Globus pallidus (tissue), 1 donor: ENCODE results near the gene SYT17.

Experiments used
- DNase-seq: peaks from one replicate; pipeline ENCODE4 v3.0.0-alpha.2; 2015; ENCODE audit warnings: low spot score

Gene SYT17

GRCh38 chr16:19218581-19218980 is 50.5 kb downstream of the SYT17 start:
- no peak for DNase-seq

GRCh38 chr16:19219836-19220235 is 51.8 kb downstream of the SYT17 start:
- DNase-seq, result no peak

DNA sequence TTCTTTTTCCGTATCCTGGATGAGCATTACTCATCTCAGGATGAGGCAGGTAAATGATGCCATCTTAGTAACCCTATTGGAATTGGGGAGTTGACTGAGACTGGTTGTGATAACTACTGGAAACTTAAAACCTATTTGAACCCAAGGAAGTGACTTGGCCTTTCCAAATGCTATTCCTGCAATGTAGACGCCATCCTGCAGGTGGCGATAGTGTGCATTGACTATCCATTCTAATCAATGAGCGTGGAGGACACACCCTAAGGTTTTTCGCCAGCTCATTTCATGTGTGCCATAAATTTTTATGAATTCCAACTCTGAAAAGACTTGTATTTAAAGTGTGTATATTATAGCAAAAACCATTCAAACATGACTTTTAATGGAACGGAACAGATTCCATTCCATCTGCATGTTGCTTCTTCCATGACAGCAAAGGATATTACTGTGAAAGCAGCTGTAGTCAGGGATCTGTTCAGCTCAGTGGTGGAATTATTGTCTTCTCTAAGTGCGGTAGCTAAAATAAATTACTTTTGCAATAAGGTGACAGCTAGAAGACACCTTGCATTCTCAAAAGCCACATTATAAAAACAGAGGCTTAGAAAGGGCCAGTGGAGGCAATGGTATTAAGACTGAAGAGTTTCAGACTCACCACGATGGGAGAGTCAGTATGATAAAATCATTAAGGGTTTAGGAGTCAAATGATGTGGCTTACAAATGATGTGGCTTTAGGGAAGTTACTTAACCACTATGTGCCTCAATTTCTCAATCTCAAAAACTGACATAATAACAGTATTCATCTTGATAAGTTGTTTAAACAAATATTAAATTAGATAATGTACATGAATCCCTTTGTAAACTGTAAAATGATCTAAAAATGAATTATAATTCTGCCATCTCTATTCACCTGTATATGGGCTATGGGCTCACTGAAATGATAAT is 55.5 kb downstream of the SYT17 start:
- no peak for DNase-seq

DNA sequence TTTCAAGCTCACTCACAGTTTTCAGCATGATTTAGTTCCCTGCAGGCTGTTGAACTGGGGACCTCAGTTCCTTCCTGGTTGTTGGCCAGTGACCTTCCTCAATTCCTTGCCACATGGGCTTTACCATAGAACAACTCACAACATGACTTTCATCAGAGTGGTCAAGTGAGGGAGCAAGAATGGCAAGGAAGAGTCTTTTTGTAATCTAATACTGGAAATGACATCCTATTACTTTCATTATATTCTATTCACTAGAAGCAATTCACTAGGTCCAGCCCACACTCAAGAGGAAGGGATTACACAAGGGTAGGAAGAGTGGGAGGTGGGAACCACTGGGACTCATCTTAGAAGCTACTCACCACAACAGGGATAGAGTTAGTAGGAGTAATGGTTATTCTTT is 57.6 kb downstream of the SYT17 start:
- DNase-seq, result no peak

DNA sequence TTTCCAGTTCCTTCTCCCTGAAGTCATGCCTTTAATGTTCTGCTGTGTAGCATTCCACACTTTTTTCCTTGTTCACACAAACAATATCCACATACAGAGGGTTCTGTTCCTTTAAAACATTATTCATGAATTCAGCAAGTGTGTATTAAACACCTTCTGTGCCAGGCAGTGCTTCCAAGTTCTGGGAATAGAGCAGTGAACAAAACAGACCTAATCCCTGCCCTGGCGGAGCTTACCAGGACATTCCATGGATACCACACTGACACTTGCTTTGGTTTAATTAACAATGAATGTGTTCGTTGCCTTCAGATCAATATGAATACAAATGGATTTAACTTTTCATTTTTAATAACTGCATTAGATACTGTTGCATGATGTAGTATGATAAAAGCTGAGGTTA is 59.6 kb downstream of the SYT17 start:
- DNase-seq, result no peak

- no peak for DNase-seq
Observed at GRCh38 chr16:19228052-19228451, 60.0 kb downstream of the SYT17 start.

- no peak for DNase-seq
Observed at GRCh38 chr16:19228575-19228974, 60.5 kb downstream of the SYT17 start.

DNA sequence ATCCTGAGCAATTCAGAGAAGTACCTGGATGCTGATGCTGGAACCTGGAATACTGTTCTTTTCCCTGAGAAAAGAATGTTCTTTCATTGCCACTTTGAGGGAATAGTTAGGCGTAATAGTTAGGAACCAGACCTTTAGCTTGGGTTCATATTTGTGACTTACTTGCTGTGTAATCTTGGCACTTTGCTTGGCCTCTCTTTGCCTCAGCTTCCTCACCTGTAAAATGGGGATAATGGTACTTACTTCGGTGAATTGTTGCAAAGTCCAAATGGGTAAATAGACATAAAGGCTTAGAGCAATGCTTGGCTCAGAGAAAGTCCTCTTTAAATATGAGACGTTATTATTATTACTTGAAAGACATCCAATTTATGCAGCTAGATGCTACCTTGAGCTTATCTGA is 62.5 kb downstream of the SYT17 start:
- DNase-seq, result no peak

GRCh38 chr16:19231881-19232280 is 63.8 kb downstream of the SYT17 start:
- no peak for DNase-seq

DNA sequence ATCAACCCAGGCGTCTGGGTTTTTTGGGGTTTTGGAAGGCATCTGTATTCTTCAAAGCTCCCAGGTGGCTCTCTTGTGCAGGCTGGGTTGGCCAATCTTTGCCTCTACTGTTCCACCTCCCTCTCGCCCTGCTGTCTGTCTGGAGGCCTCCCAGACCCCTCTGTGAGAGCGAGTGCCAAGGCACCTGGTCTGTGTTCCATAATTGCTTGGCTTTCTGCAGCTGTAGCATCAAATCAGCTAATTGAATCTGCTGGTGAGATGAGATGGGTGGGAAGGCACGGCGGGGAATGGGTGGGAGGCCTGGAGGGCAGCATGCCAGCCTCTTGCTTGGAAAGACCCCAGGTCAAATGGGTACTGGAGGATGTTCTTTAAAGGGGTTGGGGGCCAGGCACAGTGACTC is 64.9 kb downstream of the SYT17 start:
- DNase-seq, result no peak

- no peak for DNase-seq
Observed at GRCh38 chr16:19235478-19235877, 67.4 kb downstream of the SYT17 start.

- no peak for DNase-seq
Observed at GRCh38 chr16:19235886-19236285, 67.8 kb downstream of the SYT17 start.

- DNase-seq, result no peak
Observed at GRCh38 chr16:19236561-19237209, 68.6 kb downstream of the SYT17 start.

DNA sequence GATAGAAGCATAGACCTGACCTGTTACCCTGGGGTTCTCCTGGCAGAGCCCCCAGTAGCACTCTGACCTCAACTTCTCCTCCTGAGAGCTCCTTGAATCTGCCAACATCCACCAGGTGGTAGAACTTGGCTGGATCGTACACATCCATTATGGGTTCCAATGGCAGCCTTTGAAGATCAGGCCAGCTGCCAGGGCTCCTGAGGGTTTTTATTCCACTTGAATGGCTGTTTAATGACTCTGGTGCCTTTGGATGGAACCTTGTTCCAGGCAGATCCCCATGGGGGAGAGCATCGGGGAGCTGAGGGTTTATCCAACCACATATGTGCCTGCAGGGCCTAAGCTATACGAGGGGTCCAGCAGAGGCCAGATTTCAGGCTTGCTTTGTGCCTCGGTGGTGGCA is 70.4 kb downstream of the SYT17 start:
- no peak for DNase-seq

DNA sequence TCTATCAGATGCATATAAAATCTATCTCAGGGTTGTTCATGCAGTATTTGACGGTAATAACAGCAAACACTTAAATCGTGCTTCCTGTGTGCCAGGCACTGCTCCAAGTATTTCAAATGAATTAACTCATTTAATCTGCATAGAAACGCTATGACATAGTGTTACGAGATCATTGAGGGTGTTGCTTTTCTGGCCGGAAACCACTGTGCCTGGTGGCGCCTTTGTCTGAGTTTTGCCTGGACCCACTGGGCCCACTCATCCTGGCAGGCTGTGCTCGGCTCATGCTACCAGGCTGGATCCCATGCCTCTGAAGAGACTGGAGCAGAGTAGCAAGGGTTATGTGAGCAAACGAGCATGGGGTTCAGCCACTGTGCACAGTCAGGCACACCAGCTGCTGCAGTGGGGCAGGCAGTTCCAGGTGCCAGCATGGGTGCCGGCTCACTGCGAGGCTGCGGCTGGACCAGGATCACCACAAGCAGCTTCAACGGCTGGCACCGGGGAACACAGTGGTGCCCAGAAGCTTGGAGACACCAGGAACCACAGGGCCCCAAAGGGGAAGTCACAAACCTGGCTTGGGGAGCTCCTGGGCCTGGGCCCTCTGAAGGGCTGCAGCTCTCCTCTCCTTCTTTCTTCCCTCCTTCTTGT is 71.6 kb downstream of the SYT17 start:
- DNase-seq, result no peak

DNA sequence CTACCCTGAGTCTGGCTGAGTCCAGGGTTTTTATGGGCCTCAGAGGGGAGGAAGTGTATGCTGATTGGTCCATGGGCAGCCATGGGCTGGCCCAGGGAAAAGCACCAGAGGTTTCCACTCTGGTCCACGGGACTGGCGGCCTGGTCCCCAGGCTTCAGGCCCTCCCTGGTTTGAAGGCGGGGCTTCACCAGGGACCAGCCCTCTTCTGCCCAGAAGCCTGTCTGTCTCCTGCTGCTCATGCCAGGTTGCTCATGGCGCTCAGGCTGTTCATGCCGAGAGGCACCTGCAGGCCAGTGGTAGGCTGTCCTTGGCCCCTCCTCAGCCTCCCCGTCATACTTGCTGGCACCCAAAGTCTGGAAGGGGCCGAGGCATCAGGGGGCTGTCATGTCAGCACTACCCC is 72.5 kb downstream of the SYT17 start:
- no peak for DNase-seq

DNA sequence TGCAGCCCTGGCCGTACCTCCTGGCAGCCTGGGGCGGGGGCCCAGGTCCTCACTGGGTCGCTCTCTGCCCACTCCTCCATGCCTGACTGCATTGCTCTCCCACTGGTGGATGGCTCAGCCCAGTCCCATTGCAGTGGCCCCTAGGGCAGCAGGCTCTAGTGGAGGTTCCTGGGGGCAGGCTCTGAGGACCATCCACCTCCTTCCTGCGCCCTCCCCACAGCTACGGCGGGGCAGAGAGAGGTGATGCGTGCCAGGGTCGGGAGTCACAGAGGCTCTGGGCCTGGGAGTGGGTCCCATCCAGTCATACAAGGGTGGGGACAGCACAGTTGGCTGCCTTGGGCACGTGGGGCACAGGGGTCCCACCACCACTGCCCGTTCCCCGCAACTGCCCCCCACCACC is 73.5 kb downstream of the SYT17 start:
- no peak for DNase-seq

GRCh38 chr16:19242186-19242585 is 74.1 kb downstream of the SYT17 start:
- DNase-seq, result no peak

- no peak for DNase-seq
Observed at GRCh38 chr16:19242987-19243575, 75.0 kb downstream of the SYT17 start.

DNA sequence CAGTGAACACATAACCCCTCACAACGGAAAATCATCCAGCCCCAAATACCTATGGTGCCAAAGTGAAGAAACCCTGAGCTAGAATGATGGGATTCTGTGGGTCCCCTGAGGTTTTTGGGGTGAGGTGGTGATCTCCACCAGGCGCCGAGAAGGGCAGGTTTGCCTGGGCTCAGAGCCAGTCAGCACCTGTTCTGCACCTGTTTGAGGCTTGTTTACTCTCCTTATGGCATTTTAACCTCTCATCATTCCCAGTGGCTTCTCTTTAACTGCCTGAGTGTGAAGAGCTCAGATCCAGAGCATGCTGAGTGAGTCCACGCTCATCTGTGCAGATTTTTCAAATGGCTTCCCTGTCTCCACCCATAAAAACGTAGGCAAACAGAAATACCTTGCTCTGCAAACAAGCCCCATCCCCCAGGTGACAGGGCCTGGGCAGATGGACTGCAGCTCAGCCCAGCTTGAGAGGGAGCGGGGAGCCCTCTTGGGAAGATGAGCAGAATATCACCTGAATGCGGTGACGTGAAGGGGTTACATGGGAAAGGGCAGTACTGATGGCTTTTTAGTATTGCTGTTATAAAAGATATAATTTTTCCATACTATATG is 77.4 kb downstream of the SYT17 start:
- DNase-seq, result no peak

DNA sequence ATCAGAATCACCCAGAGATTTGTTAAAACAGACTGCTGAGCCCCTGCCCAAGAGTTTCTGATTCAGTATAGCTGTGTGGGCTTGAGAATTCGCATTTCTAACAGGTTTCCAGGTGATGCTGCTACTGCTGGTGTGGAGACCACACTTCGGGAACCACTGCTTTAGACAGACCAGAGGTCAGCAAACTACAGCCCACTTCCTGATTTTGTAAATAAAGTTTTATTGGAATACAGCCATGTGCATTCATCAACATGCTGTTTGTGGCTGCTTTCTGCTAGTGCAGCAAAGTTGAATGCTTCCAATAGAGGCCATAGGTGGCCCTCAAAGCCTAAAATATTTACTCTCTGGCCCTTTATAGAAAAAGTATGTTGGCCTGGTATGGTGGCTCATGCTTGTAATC is 84.9 kb downstream of the SYT17 start:
- no peak for DNase-seq

- no peak for DNase-seq
Observed at GRCh38 chr16:19254611-19255010, 86.6 kb downstream of the SYT17 start.
